IMR-90 (cell line): ENCODE measurements around the gene CARMIL1. TPM values are rescaled to one million over a fixed set of nuclear protein-coding genes. Genes with fewer than 3 reads are reported as not detected.

ENCODE experiments used
- ATAC-seq: fragments of 200-7000 bp; cut with Tn5 transposase; 2 replicates; pipeline ENCODE4 v1.9.1; 2020; ENCODE audit warnings: low read depth, mild to moderate bottlenecking, moderate library complexity
- BruUV-seq: library from RNA; stranded (reverse); fragments of 400-500 nt; replicated peaks from 2 replicates; lab custom pipeline; 2021; lab: Mats Ljungman, UMichigan
- CTCF ChIA-PET: fragments of 300-600 bp; formaldehyde crosslinking; extraction: SDS; loops from one replicate; lab custom pipeline; 2021; ENCODE audit warnings: antibody characterized with exemption; lab: Yijun Ruan, JAX
- POLR2A ChIA-PET: fragments of 300-600 bp; sonication (Branson Sonifier 250); formaldehyde crosslinking; loops from one replicate; lab custom pipeline; 2022; ENCODE audit warnings: antibody characterized with exemption; ENCODE audit not compliant: unreplicated experiment; lab: Charles Lee
- DNase-seq: peaks from one replicate; pipeline ENCODE4 v3.0.0; 2013
- H2AFZ ChIP-seq: replicated peaks from 2 replicates; pipeline ENCODE3; 2013; ENCODE audit warnings: low read length, mild to moderate bottlenecking; ENCODE audit not compliant: poor library complexity
- H2AK5ac ChIP-seq: 2 replicates; pipeline ENCODE4 v1.6.1; 2013; ENCODE audit warnings: low read depth, low read length, inconsistent platforms
- H2AK9ac ChIP-seq: replicated peaks from 2 replicates; pipeline ENCODE3; 2013; ENCODE audit warnings: mild to moderate bottlenecking, low read depth, low read length, moderate library complexity; ENCODE audit not compliant: poor library complexity
- H2BK120ac ChIP-seq: 2 replicates; pipeline ENCODE4 v1.6.1; 2013; ENCODE audit warnings: low read depth, low read length, inconsistent platforms
- H2BK15ac ChIP-seq: 3 replicates; pipeline ENCODE4 v1.6.1; 2013; ENCODE audit warnings: low read depth, low read length, inconsistent platforms
- H2BK20ac ChIP-seq: 2 replicates; pipeline ENCODE4 v1.6.1; 2013; ENCODE audit warnings: low read depth, mild to moderate bottlenecking, inconsistent platforms, low read length, moderate library complexity
- H2BK5ac ChIP-seq: 2 replicates; pipeline ENCODE4 v1.6.1; 2013; ENCODE audit warnings: mild to moderate bottlenecking, low read depth, low read length, inconsistent platforms; ENCODE audit not compliant: poor library complexity, severe bottlenecking
- H3K14ac ChIP-seq: replicated peaks from 2 replicates; pipeline ENCODE4 v1.6.1; 2013; ENCODE audit warnings: low read depth, low read length, inconsistent platforms
- H3K18ac ChIP-seq: 2 replicates; pipeline ENCODE4 v1.6.1; 2013; ENCODE audit warnings: low read depth, low read length, control low read depth
- H3K23ac ChIP-seq: 2 replicates; pipeline ENCODE4 v1.6.1; 2013; ENCODE audit warnings: low read depth, low read length, inconsistent platforms
- H3K27ac ChIP-seq: 2 replicates; pipeline ENCODE4 v1.5.1; 2013; ENCODE audit warnings: mild to moderate bottlenecking, control low read depth, low read length; ENCODE audit not compliant: insufficient read depth
- H3K27me3 ChIP-seq: 2 replicates; pipeline ENCODE4 v1.6.1; 2013; ENCODE audit warnings: low read length; ENCODE audit not compliant: control insufficient read depth, insufficient read depth
- H3K36me3 ChIP-seq: 2 replicates; pipeline ENCODE4 v1.6.1; 2013; ENCODE audit warnings: low read length, mixed read lengths; ENCODE audit not compliant: control insufficient read depth, insufficient read depth
- H3K4ac ChIP-seq: 2 replicates; pipeline ENCODE4 v1.6.1; 2013; ENCODE audit warnings: low read depth, low read length, inconsistent platforms
- H3K4me1 ChIP-seq: 2 replicates; pipeline ENCODE4 v1.6.1; 2013; ENCODE audit warnings: low read length, mixed read lengths; ENCODE audit not compliant: control insufficient read depth, insufficient read depth
- H3K4me2 ChIP-seq: 2 replicates; pipeline ENCODE4 v1.6.1; 2013; ENCODE audit warnings: low read depth, mild to moderate bottlenecking, control low read depth, low read length, moderate library complexity
- H3K4me3 ChIP-seq: 2 replicates; pipeline ENCODE4 v1.5.1; 2013; ENCODE audit warnings: low read depth, mild to moderate bottlenecking, control low read depth, low read length, moderate library complexity; ENCODE audit not compliant: insufficient read depth
- H3K56ac ChIP-seq: 2 replicates; pipeline ENCODE4 v1.6.1; 2013; ENCODE audit warnings: low read length, inconsistent platforms; ENCODE audit not compliant: insufficient read depth; ENCODE audit errors: extremely low read depth
- H3K79me1 ChIP-seq, 2 experiments: 2 replicates each; pipeline ENCODE4 v1.6.1; 2013; ENCODE audit warnings: low read length in 2 of 2, inconsistent platforms in 1 of 2, low read depth in 1 of 2
- H3K9ac ChIP-seq: 2 replicates; pipeline ENCODE4 v1.6.1; 2013; ENCODE audit warnings: low read depth, low read length, control low read depth
- H3K9me1 ChIP-seq: 2 replicates; pipeline ENCODE4 v1.6.1; 2013; ENCODE audit warnings: low read length, inconsistent platforms; ENCODE audit not compliant: insufficient read depth
- H3K9me3 ChIP-seq: 2 replicates; pipeline ENCODE4 v1.6.1; 2013; ENCODE audit warnings: low read length; ENCODE audit not compliant: control insufficient read depth, insufficient read depth
- H4K20me1 ChIP-seq: 2 replicates; pipeline ENCODE4 v1.6.1; 2013; ENCODE audit warnings: low read length, inconsistent platforms; ENCODE audit not compliant: insufficient read depth
- H4K5ac ChIP-seq: 2 replicates; pipeline ENCODE4 v1.6.1; 2013; ENCODE audit warnings: mild to moderate bottlenecking, low read depth, low read length, control low read depth
- H4K8ac ChIP-seq, 2 experiments: 2 replicates each; pipeline ENCODE4 v1.6.1; 2013; ENCODE audit warnings: low read depth in 2 of 2, low read length in 2 of 2, control low read depth in 1 of 2, inconsistent platforms in 1 of 2
- H4K91ac ChIP-seq: 2 replicates; pipeline ENCODE4 v1.6.1; 2013; ENCODE audit warnings: low read depth, low read length, inconsistent platforms; ENCODE audit not compliant: insufficient read depth
- BHLHE40 ChIP-seq: fragments of 150-350 bp; IDR thresholded peaks from 2 replicates; pipeline ENCODE4 v1.6.1; 2016; ENCODE audit warnings: mild to moderate bottlenecking, low read depth, low read length
- CEBPB ChIP-seq: IDR thresholded peaks from 2 replicates; pipeline ENCODE4 v1.6.1; 2012; ENCODE audit warnings: low read depth, low read length, improper control_type of control experiment
- CHD1 ChIP-seq: IDR thresholded peaks from 2 replicates; pipeline ENCODE4 v1.6.1; 2012; ENCODE audit warnings: low read depth, low read length, improper control_type of control experiment
- CTCF ChIP-seq: conservative IDR thresholded peaks from 2 replicates; pipeline ENCODE4 v1.5.1; 2012; ENCODE audit warnings: mild to moderate bottlenecking, low read depth, low read length, improper control_type of control experiment
- FOS ChIP-seq: fragments of 150-350 bp; IDR thresholded peaks from 2 replicates; pipeline ENCODE4 v1.6.1; 2016; ENCODE audit warnings: low read depth, low read length
- MAFK ChIP-seq: IDR thresholded peaks from 2 replicates; pipeline ENCODE4 v1.6.1; 2012; ENCODE audit warnings: low read depth, low read length, improper control_type of control experiment
- MAZ ChIP-seq: IDR thresholded peaks from 2 replicates; pipeline ENCODE4 v1.6.1; 2012; ENCODE audit warnings: low read depth, mild to moderate bottlenecking, low read length, improper control_type of control experiment, moderate library complexity, borderline replicate concordance
- MXI1 ChIP-seq: IDR thresholded peaks from 2 replicates; pipeline ENCODE4 v1.6.1; 2012; ENCODE audit warnings: low read depth, mild to moderate bottlenecking, low read length, moderate library complexity, borderline replicate concordance
- NFE2L2 ChIP-seq: fragments of 150-350 bp; IDR thresholded peaks from 2 replicates; pipeline ENCODE4 v1.6.1; 2016; ENCODE audit warnings: low read depth, mild to moderate bottlenecking, low read length
- POLR2A ChIP-seq: IDR thresholded peaks from 2 replicates; pipeline ENCODE4 v1.6.1; 2012; ENCODE audit warnings: mild to moderate bottlenecking, low read depth, low read length
- RAD21 ChIP-seq: IDR thresholded peaks from 2 replicates; pipeline ENCODE4 v1.6.1; 2012; ENCODE audit warnings: low read length, improper control_type of control experiment
- RCOR1 ChIP-seq: IDR thresholded peaks from 2 replicates; pipeline ENCODE4 v1.6.1; 2012; ENCODE audit warnings: mild to moderate bottlenecking, low read length, improper control_type of control experiment; ENCODE audit not compliant: insufficient replicate concordance
- RFX5 ChIP-seq: IDR thresholded peaks from 2 replicates; pipeline ENCODE4 v1.8.0; 2012; ENCODE audit warnings: low read depth, mild to moderate bottlenecking, low read length, moderate library complexity
- SMC3 ChIP-seq: fragments of 150-350 bp; IDR thresholded peaks from 2 replicates; pipeline ENCODE4 v1.6.1; 2016; ENCODE audit warnings: low read depth, mild to moderate bottlenecking, antibody characterized with exemption, low read length, moderate library complexity
- USF2 ChIP-seq: fragments of 150-350 bp; IDR thresholded peaks from 2 replicates; pipeline ENCODE4 v1.6.1; 2017; ENCODE audit warnings: mild to moderate bottlenecking, antibody characterized with exemption, low read length, low read depth
- WGBS, 2 experiments: methylation state at CpG; one replicate each; pipeline versions ENCODE4 v1.1.5 to v1.1.7; 2013; ENCODE audit warnings: missing lambda C conversion rate in 2 of 2; ENCODE audit not compliant: insufficient read length in 1 of 2; ENCODE audit errors: extremely low coverage in 2 of 2; 5-methylcytosine and 5-hydroxymethylcytosine counted together
- dilution Hi-C: fragments of 300-500 bp; cut with HindIII; formaldehyde crosslinking; loops from one replicate; pipeline ENCODE4 v1.14.3; 2018; ENCODE audit warnings: low sequenced_read_pairs; ENCODE audit not compliant: unreplicated experiment
- in situ Hi-C: fragments of 300-500 bp; cut with MboI; formaldehyde crosslinking; loops from 3 replicates; pipeline ENCODE4 v1.14.3; 2019; ENCODE audit warnings: low sequenced_read_pairs, inconsistent platforms, mixed read lengths
- intact Hi-C: fragments of 100-400 bp; cut with micrococcal nuclease; formaldehyde crosslinking; loops from 2 replicates; pipeline ENCODE4 v1.10.0; 2022
- polyA plus RNA-seq, 3 experiments: library from polyadenylated mRNA; depleted of rRNA; stranded (reverse); fragments of >200 nt; gene quantifications; 2 replicates each; pipeline ENCODE4 v1.2.3, GENCODE V29; 2012; ENCODE audit warnings: low replicate concordance in 1 of 3
- total RNA-seq: library from RNA; depleted of rRNA; stranded (reverse); fragments of >200 nt; gene quantifications from 2 replicates; pipeline ENCODE4 v1.2.3, GENCODE V29; 2012
- TF ChIP-seq, protein P1 (sequence below): fragments of 150-350 bp; IDR thresholded peaks from 2 replicates; pipeline ENCODE4 v1.6.1; 2016; ENCODE audit warnings: low read depth, mild to moderate bottlenecking, low read length, moderate library complexity, borderline replicate concordance

The CARMIL1 gene
- total and polyA plus RNA-seq, 2 of the 4 experiments (the other 2 are of a cell fraction) = 1.3 to 2.9 TPM

DNA sequence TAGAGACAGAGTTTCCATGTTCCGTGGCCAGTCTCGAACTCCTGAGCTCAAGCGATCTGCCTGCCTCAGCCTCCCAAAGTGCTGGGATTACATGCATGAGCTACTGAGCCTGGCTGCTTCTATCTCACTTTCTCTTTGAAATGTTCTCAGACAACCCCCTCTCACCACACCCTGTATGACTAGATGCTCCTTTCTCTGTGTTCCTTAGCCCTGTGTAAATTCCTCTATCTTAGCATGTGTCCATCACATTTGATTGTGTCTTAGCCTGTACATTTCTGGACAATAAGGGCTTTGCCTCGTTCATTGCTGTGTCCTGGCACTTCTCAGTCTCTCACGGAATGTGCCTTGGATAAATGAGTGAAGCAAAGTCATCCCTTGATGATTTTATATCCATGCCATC is 204.8 kb downstream of the CARMIL1 start:
- no peaks in the 10 kb centered on the region for H3K79me1 ChIP-seq
- H3K4me3 ChIP-seq = no peak overlapping the region
- no peak overlapping the region for H3K56ac ChIP-seq
- TF ChIP-seq NFE2L2 = no peak
- TF ChIP-seq BHLHE40 = no peak
- TF ChIP-seq SMC3 = no peak
- TF ChIP-seq FOS = no peak
- no peak for TF ChIP-seq RAD21
- TF ChIP-seq USF2 = no peak
- TF ChIP-seq MXI1 = no peak
- TF ChIP-seq MAZ = no peak
- TF ChIP-seq, protein P1, sequence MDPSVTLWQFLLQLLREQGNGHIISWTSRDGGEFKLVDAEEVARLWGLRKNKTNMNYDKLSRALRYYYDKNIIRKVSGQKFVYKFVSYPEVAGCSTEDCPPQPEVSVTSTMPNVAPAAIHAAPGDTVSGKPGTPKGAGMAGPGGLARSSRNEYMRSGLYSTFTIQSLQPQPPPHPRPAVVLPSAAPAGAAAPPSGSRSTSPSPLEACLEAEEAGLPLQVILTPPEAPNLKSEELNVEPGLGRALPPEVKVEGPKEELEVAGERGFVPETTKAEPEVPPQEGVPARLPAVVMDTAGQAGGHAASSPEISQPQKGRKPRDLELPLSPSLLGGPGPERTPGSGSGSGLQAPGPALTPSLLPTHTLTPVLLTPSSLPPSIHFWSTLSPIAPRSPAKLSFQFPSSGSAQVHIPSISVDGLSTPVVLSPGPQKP = no peak
- TF ChIP-seq POLR2A = no peak
- no peak for TF ChIP-seq CHD1
- TF ChIP-seq MAFK = no peak
- TF ChIP-seq CTCF = no peak
- TF ChIP-seq RCOR1 = no peak
- no peak for TF ChIP-seq CEBPB
- no peak for TF ChIP-seq RFX5
- H4K5ac ChIP-seq = no peak overlapping the region
- H3K18ac ChIP-seq = no peak overlapping the region
- no peak overlapping the region for H3K4ac ChIP-seq
- no peaks in the 10 kb centered on the region for H3K4me1 ChIP-seq
- H2BK5ac ChIP-seq = no peak overlapping the region
- ChIA-PET CTCF (interaction anchor here (0.6 to 1.5 kb wide), 2 partner anchors 199 to 218 kb away, joined by 6 read pairs; no protein-coding TSS in a partner anchor), POLR2A (no interaction called here)
- H3K9me3 ChIP-seq = no peaks in the 10 kb centered on the region
- H3K4me2 ChIP-seq = no peak overlapping the region
- no peak overlapping the region for H2AFZ ChIP-seq
- H3K23ac ChIP-seq = no peak overlapping the region
- 100% methylated on average over 2 of the region's 5 CpGs; no CpG with 5 or more reads in 1 of the 2 experiments for WGBS, 2 experiments
- H3K36me3 ChIP-seq = no peaks in the 10 kb centered on the region
- no peaks in the 10 kb centered on the region for H4K20me1 ChIP-seq
- DNase-seq (no peak), ATAC-seq (no peak)
- no peak overlapping the region for H2BK15ac ChIP-seq
- no peak overlapping the region for H2BK20ac ChIP-seq
- no peak overlapping the region for H4K8ac ChIP-seq
- in situ Hi-C loops = no loop called here
- no peak overlapping the region for H3K9ac ChIP-seq
- H2AK5ac ChIP-seq = no peak overlapping the region
- no peaks in the 10 kb centered on the region for H3K27me3 ChIP-seq
- dilution Hi-C loops = no loop called here
- H3K9me1 ChIP-seq = no peaks in the 10 kb centered on the region
- H2BK120ac ChIP-seq = no peak overlapping the region
- H4K91ac ChIP-seq = no peak overlapping the region
- no peak overlapping the region for H3K14ac ChIP-seq
- intact Hi-C loops = no loop called here
- H3K27ac ChIP-seq = no peak overlapping the region
- no peak overlapping the region for H2AK9ac ChIP-seq
- BruUV-seq = no TSS peak
